Activated T-cell treated with anti-CD3 and anti-CD28 coated beads, Interleukin-2, amount 50 U/mL, for 72 hours (primary cell): ENCODE data around the gene TTC7B. TPM values are rescaled to one million over a fixed set of nuclear protein-coding genes. Genes with fewer than 3 reads are reported as not detected.

Experiments
- ATAC-seq, 2 donors: fragments of 150-1000 bp; cut with Tn5 transposase; replicated peaks in 1 of 2; 2 replicates each; pipeline ENCODE4 v1.10.0; 2021; ENCODE audit warnings: moderate library complexity in 2 of 2, mild to moderate bottlenecking in 1 of 2
- DNase-seq, 2 donors: peaks; one replicate each; pipeline ENCODE4 v3.0.0; 2021 to 2022; ENCODE audit warnings: mixed read lengths in 1 of 2
- H3K27ac Mint-ChIP-seq: one replicate; pipeline ENCODE4 v1.8.0; 2022; ENCODE audit warnings: mild to moderate bottlenecking, moderate library complexity, mixed read lengths
- H3K27me3 Mint-ChIP-seq: one replicate; pipeline ENCODE4 v1.8.0; 2022; ENCODE audit warnings: low read depth, mixed read lengths
- H3K36me3 Mint-ChIP-seq, 2 donors: one replicate each; pipeline ENCODE4 v1.8.0; 2022; ENCODE audit warnings: mixed read lengths in 2 of 2, mild to moderate bottlenecking in 1 of 2; ENCODE audit not compliant: insufficient read depth in 2 of 2
- H3K4me1 Mint-ChIP-seq: one replicate; pipeline ENCODE4 v1.8.0; 2022; ENCODE audit warnings: low read depth, mixed read lengths
- H3K4me3 Mint-ChIP-seq, 2 donors: one replicate each; pipeline ENCODE4 v1.8.0; 2022; ENCODE audit warnings: mild to moderate bottlenecking in 2 of 2, mixed read lengths in 2 of 2, moderate library complexity in 2 of 2
- H3K9me3 Mint-ChIP-seq, 2 donors: one replicate each; pipeline ENCODE4 v1.8.0; 2022; ENCODE audit warnings: mixed read lengths in 2 of 2
- total RNA-seq, 2 donors: library from RNA; stranded (reverse); gene quantifications; one replicate each; pipeline ENCODE4 v1.2.3, GENCODE V29; 2022

TTC7B gene
- total RNA-seq, 2 donors from 2014 or later = 9.2 to 10.7 TPM

- Mint-ChIP-seq H3K4me1 (peaks cover 5% of the 10 kb centered on the region), H3K27me3 (no peaks in the 10 kb centered on the region), H3K4me3 (no peak overlapping the region), H3K9me3 (no peaks in the 10 kb centered on the region), H3K27ac (no peak overlapping the region), H3K36me3 (no peaks in the 10 kb centered on the region)
- ATAC-seq (no peak), DNase-seq (no peak)
These were observed 195.0 kb downstream of the TTC7B start for GRCh38 chr14:90621201-90621600.

- H3K4me1 Mint-ChIP-seq = peaks cover 5% of the 10 kb centered on the region
- H3K36me3 Mint-ChIP-seq = no peaks in the 10 kb centered on the region
- H3K27me3 Mint-ChIP-seq = no peaks in the 10 kb centered on the region
- no peak overlapping the region for H3K4me3 Mint-ChIP-seq
- no peaks in the 10 kb centered on the region for H3K9me3 Mint-ChIP-seq
- ATAC-seq (no peak), DNase-seq (no peak)
- no peak overlapping the region for H3K27ac Mint-ChIP-seq
These were observed 195.6 kb downstream of the TTC7B start for GRCh38 chr14:90620568-90621077.

DNA sequence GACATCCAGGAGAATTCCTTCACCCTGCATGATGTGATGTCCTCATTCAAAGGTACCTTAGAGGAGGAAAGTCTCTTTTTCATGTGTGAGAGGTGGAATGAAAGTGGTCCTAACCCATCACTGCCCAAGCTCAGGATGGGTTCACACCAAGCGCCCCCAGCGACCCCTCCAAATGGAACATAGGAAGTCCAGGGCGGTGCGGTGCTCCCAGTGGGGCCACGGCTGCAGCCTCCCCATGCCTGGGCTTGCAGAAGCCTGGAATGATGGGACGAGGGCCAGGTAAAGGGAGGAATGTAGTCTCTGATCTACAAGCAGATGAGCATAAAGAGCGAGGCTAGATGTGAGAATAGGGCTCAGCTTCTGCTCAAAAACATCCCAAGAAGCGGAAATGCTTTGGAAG lies 196.3 kb downstream of the TTC7B start:
- H3K36me3 Mint-ChIP-seq = no peaks in the 10 kb centered on the region
- H3K4me1 Mint-ChIP-seq = peaks cover 5% of the 10 kb centered on the region
- H3K4me3 Mint-ChIP-seq = no peak overlapping the region
- no peaks in the 10 kb centered on the region for H3K27me3 Mint-ChIP-seq
- no peaks in the 10 kb centered on the region for H3K9me3 Mint-ChIP-seq
- no peak for DNase-seq
- H3K27ac Mint-ChIP-seq = no peak overlapping the region
- ATAC-seq = no peak

- Mint-ChIP-seq H3K27me3 (no peaks in the 10 kb centered on the region), H3K36me3 (no peaks in the 10 kb centered on the region), H3K9me3 (no peaks in the 10 kb centered on the region), H3K4me1 (peaks cover 5% of the 10 kb centered on the region), H3K27ac (no peak overlapping the region), H3K4me3 (no peak overlapping the region)
- ATAC-seq (no peak), DNase-seq (no peak)
These were observed 198.3 kb downstream of the TTC7B start for GRCh38 chr14:90617961-90618360.

DNA sequence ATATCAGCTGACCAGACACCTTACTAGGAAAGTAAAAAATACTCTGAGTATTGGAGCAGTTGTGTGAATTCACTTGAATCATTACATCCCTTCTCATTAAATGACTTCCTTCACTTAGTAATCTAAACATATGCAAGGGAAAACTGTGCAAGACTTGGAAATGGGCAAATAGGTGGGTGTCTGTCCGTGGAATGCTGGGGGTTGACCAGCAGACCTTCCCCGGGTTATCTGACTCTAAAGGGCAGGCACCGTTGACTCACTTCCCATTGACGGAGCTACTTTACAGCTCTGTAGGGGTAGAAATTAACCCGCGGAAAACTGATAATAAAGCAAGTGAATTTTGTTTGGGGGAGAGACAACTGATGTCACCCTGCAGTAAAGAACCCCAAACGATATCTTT lies 199.3 kb downstream of the TTC7B start:
- Mint-ChIP-seq H3K27me3 (no peaks in the 10 kb centered on the region), H3K9me3 (no peaks in the 10 kb centered on the region), H3K36me3 (no peaks in the 10 kb centered on the region), H3K4me1 (peaks cover 5% of the 10 kb centered on the region), H3K27ac (no peak overlapping the region), H3K4me3 (no peak overlapping the region)
- ATAC-seq (no peak), DNase-seq (no peak)

- DNase-seq = no peak
- Mint-ChIP-seq H3K4me1 (peaks cover 5% of the 10 kb centered on the region), H3K27me3 (no peaks in the 10 kb centered on the region)
These were observed 199.9 kb downstream of the TTC7B start for GRCh38 chr14:90616313-90616712.

DNA sequence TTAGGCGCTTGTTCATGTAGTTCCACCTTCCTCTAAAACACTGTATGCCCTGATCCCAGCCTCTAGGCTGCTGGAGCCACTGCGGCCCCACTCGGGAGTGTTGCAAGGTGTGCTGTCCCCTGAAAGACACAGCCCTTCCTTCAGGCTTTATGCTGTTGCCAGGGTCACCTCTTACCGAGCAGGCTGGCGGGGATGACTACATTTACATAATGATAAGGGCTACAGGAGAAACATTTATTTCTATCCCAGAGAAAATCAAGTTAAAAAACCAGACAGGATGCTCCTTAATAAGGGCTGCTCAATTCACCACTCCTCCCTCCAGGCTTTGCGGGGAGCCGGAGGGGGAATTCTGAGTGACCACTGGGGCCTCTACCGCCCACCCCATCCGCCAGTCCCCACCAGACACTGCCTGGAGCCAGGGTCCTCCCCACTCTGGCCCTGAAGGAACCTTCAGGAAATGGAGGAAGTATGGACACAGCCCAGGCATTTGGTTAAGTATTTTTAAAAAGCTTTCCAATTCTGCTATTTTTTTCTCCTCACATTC lies 200.6 kb downstream of the TTC7B start:
- Mint-ChIP-seq H3K27me3 (no peaks in the 10 kb centered on the region), H3K36me3 (no peaks in the 10 kb centered on the region), H3K4me3 (no peak overlapping the region), H3K27ac (no peak overlapping the region), H3K4me1 (peaks cover under 1% of the 10 kb centered on the region), H3K9me3 (no peaks in the 10 kb centered on the region)
- ATAC-seq (no peak), DNase-seq (no peak)

More at GRCh38 chr14:90616313-90616712, 199.9 kb downstream of the TTC7B start:
- Mint-ChIP-seq H3K36me3 (no peaks in the 10 kb centered on the region), H3K4me3 (no peak overlapping the region), H3K9me3 (no peaks in the 10 kb centered on the region), H3K27ac (no peak overlapping the region)
- ATAC-seq = no peak

DNA sequence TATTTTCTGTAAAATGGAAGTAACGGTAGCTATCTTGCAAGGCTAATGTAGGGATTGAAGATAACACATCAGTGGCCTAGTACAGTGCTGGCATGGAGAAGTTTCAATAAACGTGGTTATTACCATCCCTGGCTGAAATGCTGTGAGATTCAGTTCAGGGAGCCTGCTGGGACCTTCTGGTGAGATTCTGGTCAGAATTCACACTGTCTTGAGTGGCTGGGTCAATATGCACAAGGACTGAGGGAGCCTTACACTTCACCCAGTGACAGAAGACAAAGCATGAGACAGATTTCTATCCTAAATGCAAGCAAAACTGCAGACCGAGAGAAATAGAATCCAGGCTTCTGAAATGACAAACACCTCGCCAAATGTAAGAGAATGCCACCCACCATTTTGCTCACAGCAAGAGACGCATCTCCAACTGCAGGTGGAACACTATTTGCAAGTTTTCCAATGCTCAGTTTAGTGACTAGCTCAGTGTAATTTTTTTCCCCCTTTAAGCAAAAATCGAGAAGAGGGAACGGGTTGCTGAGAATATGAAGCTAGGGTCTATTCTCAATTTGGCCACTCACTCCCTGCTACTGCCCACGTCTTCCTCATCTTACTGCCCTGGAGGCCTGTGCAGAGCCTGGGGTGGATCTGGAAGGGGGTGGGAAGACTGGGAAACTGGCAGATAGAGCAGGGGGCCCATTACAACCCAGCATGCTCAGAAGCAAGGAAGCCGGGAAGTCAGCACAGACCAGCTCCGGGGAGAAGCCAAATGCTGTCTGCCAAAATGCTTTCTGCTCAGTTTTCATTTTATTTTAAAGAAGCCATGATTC lies 201.3 kb downstream of the TTC7B start:
- no peaks in the 10 kb centered on the region for H3K36me3 Mint-ChIP-seq

DNA sequence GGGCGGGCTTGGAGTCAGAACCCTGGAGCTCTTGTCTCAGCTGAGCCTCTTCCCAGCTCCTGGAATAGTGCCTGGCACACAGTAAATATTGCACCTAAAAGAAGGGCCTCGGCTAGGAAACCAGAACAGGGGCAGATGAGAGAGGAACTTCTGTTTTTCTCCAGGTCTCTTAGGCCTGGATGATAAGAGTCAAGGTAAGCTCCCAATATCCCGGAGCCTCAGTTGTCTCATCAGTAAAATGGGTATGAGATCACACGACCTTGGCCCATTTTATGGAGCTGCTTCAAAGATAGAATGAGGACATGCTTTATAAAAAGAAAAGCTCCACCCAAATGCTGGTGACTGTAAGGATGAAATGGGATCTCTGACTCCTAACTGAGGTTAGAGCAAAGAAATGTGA lies 202.2 kb downstream of the TTC7B start:
- no peak overlapping the region for H3K27ac Mint-ChIP-seq
- no peaks in the 10 kb centered on the region for H3K9me3 Mint-ChIP-seq
- no peaks in the 10 kb centered on the region for H3K27me3 Mint-ChIP-seq
- H3K36me3 Mint-ChIP-seq = no peaks in the 10 kb centered on the region
- ATAC-seq = no peak
- no peaks in the 10 kb centered on the region for H3K4me1 Mint-ChIP-seq
- DNase-seq = no peak
- no peak overlapping the region for H3K4me3 Mint-ChIP-seq

More for the DNA sequence above, 201.3 kb downstream of the TTC7B start:
- Mint-ChIP-seq H3K9me3 (no peaks in the 10 kb centered on the region), H3K27me3 (no peaks in the 10 kb centered on the region), H3K4me1 (no peaks in the 10 kb centered on the region), H3K27ac (no peak overlapping the region), H3K4me3 (no peak overlapping the region)
- DNase-seq (no peak), ATAC-seq (no peak)

- Mint-ChIP-seq H3K4me3 (no peak overlapping the region), H3K9me3 (no peaks in the 10 kb centered on the region), H3K27me3 (no peaks in the 10 kb centered on the region), H3K4me1 (peaks cover 3% of the 10 kb centered on the region), H3K36me3 (no peaks in the 10 kb centered on the region), H3K27ac (no peak overlapping the region)
- ATAC-seq = no peak
- DNase-seq = no peak
These were observed 202.8 kb downstream of the TTC7B start for GRCh38 chr14:90613453-90613852.

DNA sequence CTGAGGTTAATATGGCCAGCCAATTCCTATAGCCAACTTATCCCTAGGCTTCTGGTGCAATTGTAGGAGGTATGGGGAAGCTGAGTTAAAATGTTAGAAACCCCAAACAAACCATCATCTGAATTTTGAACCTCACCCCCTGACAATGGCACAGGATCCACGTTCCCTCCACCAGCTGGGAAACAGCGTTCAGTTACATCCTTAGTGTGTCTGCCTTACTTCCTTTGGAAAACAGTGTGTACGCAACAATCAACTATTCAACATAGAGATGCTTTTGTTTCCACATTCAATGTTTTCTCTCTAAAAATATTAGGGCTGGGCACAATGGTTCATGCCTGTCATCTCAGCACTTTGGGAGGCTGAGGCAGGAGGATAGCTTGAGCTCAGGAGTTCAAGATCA lies 203.4 kb downstream of the TTC7B start:
- H3K27ac Mint-ChIP-seq = no peak overlapping the region
- no peaks in the 10 kb centered on the region for H3K27me3 Mint-ChIP-seq
- DNase-seq (no peak), ATAC-seq (no peak)
- H3K36me3 Mint-ChIP-seq = no peaks in the 10 kb centered on the region
- H3K4me1 Mint-ChIP-seq = peaks cover 7% of the 10 kb centered on the region
- H3K4me3 Mint-ChIP-seq = no peak overlapping the region
- no peaks in the 10 kb centered on the region for H3K9me3 Mint-ChIP-seq

GRCh38 chr14:90611936-90612335 lies 204.3 kb downstream of the TTC7B start:
- Mint-ChIP-seq H3K4me1 (peaks cover 7% of the 10 kb centered on the region), H3K9me3 (no peaks in the 10 kb centered on the region), H3K4me3 (no peak overlapping the region), H3K36me3 (no peaks in the 10 kb centered on the region), H3K27me3 (no peaks in the 10 kb centered on the region), H3K27ac (no peak overlapping the region)
- no peak for DNase-seq
- ATAC-seq = no peak

- ATAC-seq = no peak
- no peak for DNase-seq
- Mint-ChIP-seq H3K4me1 (peaks cover 7% of the 10 kb centered on the region), H3K9me3 (no peaks in the 10 kb centered on the region), H3K27me3 (no peaks in the 10 kb centered on the region), H3K27ac (no peak overlapping the region), H3K36me3 (no peaks in the 10 kb centered on the region), H3K4me3 (no peak overlapping the region)
These were observed 204.7 kb downstream of the TTC7B start for GRCh38 chr14:90611501-90611900.
